Epithelial cell of proximal tubule (primary cell): ENCODE data around the gene KRTAP12-1. TPM values are rescaled to one million over a fixed set of nuclear protein-coding genes. Genes with fewer than 3 reads are reported as not detected.

ENCODE experiments used
- DNase-seq: peaks from one replicate; pipeline ENCODE4 v3.0.0-alpha.2; 2011; ENCODE audit warnings: low read depth
- H3K4me3 ChIP-seq: 2 replicates; pipeline ENCODE4 v1.5.1; 2011; ENCODE audit warnings: low read depth, mild to moderate bottlenecking, low read length
- CTCF ChIP-seq: conservative IDR thresholded peaks from 2 replicates; pipeline ENCODE4 v1.5.1; 2012; ENCODE audit warnings: low read depth, mild to moderate bottlenecking, low read length
- total RNA-seq: library from RNA; depleted of rRNA; stranded (reverse); fragments of >200 nt; gene quantifications from 2 replicates; pipeline ENCODE4 v1.2.3, GENCODE V29; 2015

The KRTAP12-1 gene
- total RNA-seq, 1 donor from 2014 or later, result not detected

DNA sequence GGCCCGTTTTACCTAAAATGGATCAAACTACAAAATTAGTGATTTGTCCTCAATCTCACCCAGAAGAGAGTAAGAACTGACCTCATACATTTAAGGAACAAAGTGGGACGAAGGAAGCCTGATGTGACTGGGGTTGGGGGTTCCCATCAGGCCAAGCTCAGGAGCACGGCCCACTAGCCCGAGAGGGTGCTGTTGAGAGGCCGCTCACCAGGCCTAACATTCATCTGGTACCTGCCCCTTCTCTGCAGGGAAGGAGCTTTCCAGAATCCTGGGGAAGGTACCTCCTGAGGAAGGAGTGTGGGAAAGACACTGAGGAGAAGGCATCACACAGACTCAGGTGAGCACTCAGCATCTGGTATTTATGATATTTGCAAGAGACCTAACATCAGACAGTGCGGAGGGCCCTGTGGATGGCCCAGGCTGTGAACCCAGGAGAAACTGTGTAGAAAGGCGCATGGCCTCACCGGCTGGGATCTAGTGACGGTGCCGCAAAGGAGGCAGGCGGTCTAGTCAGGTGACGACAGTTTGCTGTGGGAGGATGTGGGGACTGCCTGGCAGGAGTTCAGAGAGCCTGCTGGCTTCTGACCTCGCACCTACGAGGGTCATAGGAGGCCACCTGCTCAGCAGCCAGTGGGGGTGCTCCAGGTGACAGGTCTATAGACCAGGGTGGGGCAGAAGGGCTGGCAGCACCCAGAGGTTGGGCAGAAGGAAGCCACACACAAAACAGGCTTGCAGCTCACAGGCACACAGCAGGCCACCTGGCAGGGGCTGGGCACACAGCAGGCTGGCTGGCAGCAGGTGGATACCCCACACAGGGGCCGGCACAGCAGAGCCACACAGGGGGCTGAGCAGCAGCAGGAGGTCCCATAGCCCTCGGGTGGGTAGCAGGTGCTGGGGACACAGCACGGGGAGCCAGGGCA, 28.0 kb downstream of the KRTAP12-1 start:
- DNase-seq, result no peak
- H3K4me3 ChIP-seq, result no peak overlapping the region
- no peak for TF ChIP-seq CTCF

- no peak for DNase-seq
- no peak overlapping the region for H3K4me3 ChIP-seq
- TF ChIP-seq CTCF, result no peak
Measured at GRCh38 chr21:44653123-44653522, 28.8 kb downstream of the KRTAP12-1 start.

DNA sequence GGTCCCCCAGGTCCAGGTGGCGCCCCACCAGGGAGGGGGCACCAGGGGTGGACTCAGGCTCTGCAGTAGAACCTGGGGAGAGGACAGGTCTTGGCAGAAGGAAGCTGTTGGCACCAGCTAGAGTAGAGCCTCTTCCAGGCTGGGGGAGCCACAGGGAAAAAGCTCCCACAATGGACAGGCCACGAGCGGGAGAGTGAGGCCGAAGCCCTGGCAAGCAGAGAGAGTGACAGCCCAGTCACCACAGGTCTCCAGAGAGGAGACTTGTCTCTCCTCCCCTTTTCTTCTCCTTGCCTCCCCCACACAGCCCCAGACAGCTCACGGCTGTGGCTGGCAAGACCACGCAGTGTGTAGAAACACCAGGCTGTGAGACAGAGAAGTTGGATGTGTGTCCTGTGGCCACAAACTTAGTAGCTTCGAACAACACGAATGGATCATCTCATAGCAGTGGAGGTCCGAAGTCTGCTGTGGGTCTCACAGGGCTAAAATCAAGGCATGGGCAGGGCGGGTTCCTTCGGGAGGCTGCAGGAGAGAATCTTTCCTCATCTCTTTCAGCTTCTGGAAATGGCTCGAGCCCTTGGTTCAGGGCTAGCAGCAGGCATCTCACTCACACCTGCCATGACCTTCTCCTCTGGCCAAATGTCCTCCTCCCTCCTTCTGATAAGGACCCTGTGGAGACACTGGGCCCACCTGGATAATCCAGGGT, 30.8 kb downstream of the KRTAP12-1 start:
- no peak overlapping the region for H3K4me3 ChIP-seq
- DNase-seq, result no peak
- no peak for TF ChIP-seq CTCF

DNA sequence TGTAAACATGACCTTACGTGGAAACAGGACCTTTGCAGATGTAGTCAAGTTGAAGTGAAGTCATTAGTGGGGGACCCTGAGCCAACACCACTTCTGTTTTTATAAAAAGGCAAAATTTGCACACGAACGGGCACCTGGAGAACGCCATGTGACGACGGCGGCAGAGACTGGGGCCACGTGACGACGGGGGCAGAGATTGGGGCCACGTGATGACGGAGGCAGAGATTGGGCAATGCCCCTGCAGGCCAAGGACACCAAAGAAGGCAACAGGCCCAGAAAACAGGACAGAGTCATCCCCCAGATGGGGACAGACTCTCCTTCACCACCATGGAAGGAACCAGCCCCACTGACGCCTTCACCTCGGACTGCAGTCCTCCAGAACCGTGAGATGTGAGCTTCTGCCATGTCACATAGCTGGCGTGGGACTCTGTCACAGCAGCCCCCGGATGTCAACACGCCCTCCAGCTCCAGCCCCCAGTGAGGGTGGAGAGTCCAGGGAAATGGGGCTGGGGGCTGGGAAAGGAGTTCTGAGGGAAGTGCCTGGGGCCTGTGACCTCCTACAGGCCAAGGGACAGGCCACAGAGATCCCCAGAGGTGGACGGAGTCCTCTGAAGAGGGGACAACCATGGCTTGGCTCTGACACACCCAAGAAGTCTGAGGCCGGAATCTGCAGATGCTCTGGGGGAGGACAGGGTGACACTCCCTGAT, 31.5 kb downstream of the KRTAP12-1 start:
- DNase-seq, result no peak
- TF ChIP-seq CTCF, result no peak

GRCh38 chr21:44649521-44650100, 32.4 kb downstream of the KRTAP12-1 start:
- DNase-seq, result no peak
- no peak for TF ChIP-seq CTCF
- H3K4me3 ChIP-seq, result no peak overlapping the region

More for the DNA sequence above, 31.5 kb downstream of the KRTAP12-1 start:
- H3K4me3 ChIP-seq, result no peak overlapping the region

- no peak for DNase-seq
- TF ChIP-seq CTCF, result no peak
- H3K4me3 ChIP-seq, result no peak overlapping the region
Measured at GRCh38 chr21:44648557-44649311, 33.2 kb downstream of the KRTAP12-1 start.
